Kidney (tissue), 14 donors: ENCODE data around the gene PARVB. TPM values are rescaled to one million over a fixed set of nuclear protein-coding genes. Genes with fewer than 3 reads are reported as not detected.

Experiments used
- DNase-seq, 5 donors: peaks; one replicate each; pipeline ENCODE4 v3.0.0-alpha.2; 2013 to 2020
- FAIRE-seq: peaks from 2 replicates; lab custom pipeline; 2012; peaks lifted over from hg19 to GRCh38; lab: Jason Lieb, UNC
- H3K27ac ChIP-seq, 2 donors: one replicate each; pipeline ENCODE4 v1.7.0; 2013; ENCODE audit warnings: low read depth in 2 of 2, low read length in 2 of 2, inconsistent platforms in 1 of 2
- H3K27me3 ChIP-seq: one replicate; pipeline ENCODE4 v1.7.1; 2013; ENCODE audit warnings: low read length, inconsistent platforms; ENCODE audit not compliant: control insufficient read depth, insufficient read depth
- H3K36me3 ChIP-seq, 3 donors: one replicate each; pipeline versions ENCODE4 v1.7.0 to v1.7.1; 2013; ENCODE audit warnings: low read length in 3 of 3, control low read depth in 1 of 3, inconsistent platforms in 1 of 3; ENCODE audit not compliant: insufficient read depth in 3 of 3, control insufficient read depth in 2 of 3
- H3K4me1 ChIP-seq, 3 donors: one replicate each; pipeline versions ENCODE4 v1.7.0 to v1.7.1; 2013; ENCODE audit warnings: low read length in 3 of 3, inconsistent platforms in 1 of 3, low read depth in 1 of 3; ENCODE audit not compliant: control insufficient read depth in 2 of 3, insufficient read depth in 2 of 3
- H3K4me3 ChIP-seq, 3 donors: one replicate each; pipeline versions ENCODE4 v1.7.0 to v1.8.1; 2013; ENCODE audit warnings: low read length in 3 of 3, control low read depth in 1 of 3, inconsistent platforms in 1 of 3
- H3K9ac ChIP-seq, 3 donors: one replicate each; pipeline versions ENCODE4 v1.7.0 to v1.7.1; 2013; ENCODE audit warnings: low read length in 3 of 3, control low read depth in 1 of 3, inconsistent platforms in 1 of 3
- H3K9me3 ChIP-seq, 3 donors: one replicate each; pipeline versions ENCODE4 v1.7.0 to v1.7.1; 2013; ENCODE audit warnings: low read length in 3 of 3, control low read depth in 1 of 3, inconsistent platforms in 1 of 3; ENCODE audit not compliant: control insufficient read depth in 2 of 3, insufficient read depth in 1 of 3
- CTCF ChIP-seq: IDR thresholded peaks from 3 replicates; pipeline ENCODE4 v1.5.1; 2012; ENCODE audit warnings: mild to moderate bottlenecking, moderate library complexity, borderline replicate concordance; ENCODE audit not compliant: insufficient read depth; ENCODE audit errors: extremely low read depth
- intact Hi-C: fragments of 100-400 bp; cut with DNase I; formaldehyde crosslinking; loops from one replicate; pipeline ENCODE4 v1.11.1; 2022
- polyA plus RNA-seq: library from polyadenylated mRNA; stranded (reverse); fragments of 350-450 nt; fragmentation: Illumina TruSeq; extraction: RNeasy Lipid Tissue Mini Kit (QIAGEN cat#74804); gene quantifications from one replicate; pipeline ENCODE4 v1.2.3, GENCODE V29; 2014; ENCODE audit warnings: low read depth, low replicate concordance; ENCODE audit not compliant: insufficient read depth
- total RNA-seq: library from RNA; stranded (reverse); fragmentation: NEBNext Ultra II Directional; extraction: Animal tissue kit (Norgen Biotek cat#: 25700); gene quantifications from one replicate; pipeline ENCODE4 v1.2.1, GENCODE V29; 2021
- donor health status: control.
- donor health status: control.
- donor health status: control.
- donor health status: control.
- donor health status: control.
- donor health status: DM: yes; HTN: yes; CAD: no.
- donor health status: Normal renal cell carcinoma (clear cell type).

Gene PARVB
- total and polyA plus RNA-seq, 2 donors from 2014 or later = 32.9 to 51.1 TPM

- no peak for DNase-seq
- no peak for TF ChIP-seq CTCF
- no peaks in the 10 kb centered on the region for H3K27me3 ChIP-seq
- H3K36me3 ChIP-seq = peaks cover under 1 to 52% (median 34%) of the 10 kb centered on the region in 3 donors
- H3K4me3 ChIP-seq = no peak overlapping the region
- H3K27ac ChIP-seq = no peak overlapping the region
- intact Hi-C loops = loop anchor here (5.0 to 10.0 kb wide), 2 partner anchors 91 to 633 kb away; no protein-coding TSS in a partner anchor
- FAIRE-seq = no peak
- H3K9ac ChIP-seq = no peak overlapping the region
- H3K4me1 ChIP-seq = no peaks in the 10 kb centered on the region
- H3K9me3 ChIP-seq = no peaks in the 10 kb centered on the region
Measured at GRCh38 chr22:43994006-43994405, 30.1 kb upstream of the PARVB start.

GRCh38 chr22:43994416-43994815 is 29.7 kb upstream of the PARVB start:
- intact Hi-C loops = loop anchor here (5.0 to 10.0 kb wide), 2 partner anchors 90 to 633 kb away; no protein-coding TSS in a partner anchor
- Histone ChIP-seq H3K4me3 (no peak overlapping the region), H3K9me3 (no peaks in the 10 kb centered on the region), H3K9ac (no peak overlapping the region), H3K4me1 (no peaks in the 10 kb centered on the region), H3K27ac (no peak overlapping the region), H3K36me3 (peaks cover 0 to 53% (median 34%) of the 10 kb centered on the region in 3 donors), H3K27me3 (no peaks in the 10 kb centered on the region)
- no peak for TF ChIP-seq CTCF
- DNase-seq = no peak
- no peak for FAIRE-seq

DNA sequence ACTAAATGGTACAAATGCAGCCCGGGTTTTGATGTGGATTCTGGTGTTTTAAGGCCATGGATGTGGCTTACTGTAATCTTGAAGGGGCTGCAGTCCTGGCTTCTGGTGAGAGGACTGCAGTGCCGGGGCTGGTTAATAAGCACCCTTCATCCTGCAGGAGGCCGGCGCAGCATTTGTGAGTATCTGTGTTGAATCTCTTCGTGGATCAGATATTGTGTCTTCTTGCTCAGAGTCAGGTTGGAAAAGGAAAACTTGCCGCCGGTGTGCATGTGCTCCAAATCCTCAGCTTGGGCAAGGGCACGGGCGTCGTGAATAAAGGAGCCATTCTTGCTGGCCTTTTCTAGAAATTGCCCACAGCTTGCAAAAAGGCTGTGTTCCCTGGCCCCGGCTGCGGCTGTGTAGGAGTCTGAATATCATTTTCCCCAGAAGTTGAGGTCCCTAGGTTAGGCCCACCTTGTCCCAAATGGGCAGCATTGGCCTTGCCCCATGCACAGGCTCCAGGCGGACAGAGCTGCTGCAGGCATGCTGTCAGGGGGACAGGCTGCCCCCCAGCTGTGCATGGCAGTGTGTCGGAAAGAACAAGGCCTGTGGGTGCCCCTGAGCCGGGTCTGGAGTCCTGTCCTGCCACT is 28.9 kb upstream of the PARVB start:
- intact Hi-C loops = loop anchor here (10.0 kb wide), 1 partner anchor 90 kb away; no protein-coding TSS in a partner anchor
- H3K4me1 ChIP-seq = no peaks in the 10 kb centered on the region
- H3K27me3 ChIP-seq = no peaks in the 10 kb centered on the region
- H3K9me3 ChIP-seq = no peaks in the 10 kb centered on the region
- FAIRE-seq = no peak
- no peak overlapping the region for H3K9ac ChIP-seq
- H3K4me3 ChIP-seq = no peak overlapping the region
- no peak for DNase-seq
- H3K27ac ChIP-seq = no peak overlapping the region
- TF ChIP-seq CTCF = no peak
- peaks cover 0 to 49% (median 30%) of the 10 kb centered on the region in 3 donors for H3K36me3 ChIP-seq

- Histone ChIP-seq H3K9ac (no peak overlapping the region), H3K4me3 (no peak overlapping the region), H3K27ac (no peak overlapping the region), H3K36me3 (peaks cover 0 to 49% (median 28%) of the 10 kb centered on the region in 3 donors), H3K9me3 (no peaks in the 10 kb centered on the region), H3K27me3 (no peaks in the 10 kb centered on the region), H3K4me1 (no peaks in the 10 kb centered on the region)
- no peak for TF ChIP-seq CTCF
- no peak for FAIRE-seq
- DNase-seq = no peak
- intact Hi-C loops = loop anchor here (10.0 kb wide), 1 partner anchor 89 kb away; no protein-coding TSS in a partner anchor
Measured at GRCh38 chr22:43995798-43996169, 28.3 kb upstream of the PARVB start.
